ENCODE measurements around the gene KRT38. TPM values are rescaled to one million over a fixed set of nuclear protein-coding genes. Genes with fewer than 3 reads are reported as not detected.

Gene KRT38
- total RNA-seq, 4 donors from 2014 or later = 1.6 to 21.6 (median 3.9) TPM; not detected in 1

DNA sequence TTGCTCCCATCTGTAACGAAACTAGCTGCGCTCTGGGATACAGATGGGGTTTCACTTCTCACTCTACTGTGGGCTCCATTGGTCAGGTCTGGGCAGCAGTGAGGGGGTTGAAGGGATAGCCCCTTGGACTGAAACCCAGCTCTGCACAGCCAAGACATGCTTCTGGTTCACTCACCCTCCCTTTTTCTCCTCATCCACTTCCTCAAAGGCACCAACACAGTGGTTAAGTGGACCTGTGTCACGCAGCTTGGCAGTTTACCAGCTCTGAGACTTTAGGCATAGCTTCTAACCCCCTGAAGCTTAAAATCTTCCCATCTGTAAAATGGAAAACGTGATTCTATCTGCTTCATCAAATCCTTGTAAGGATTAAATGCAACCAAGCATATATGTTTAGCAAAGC lies 11.5 kb upstream of the KRT38 start:
- H3K4me1 ChIP-seq = peaks cover 1% of the 10 kb centered on the region
- 60% methylated on average over 4 of the region's 4 CpGs for WGBS
- H3K9me3 ChIP-seq = no peaks in the 10 kb centered on the region
- TF ChIP-seq EP300 (IDR thresholded peaks at IDR 0.05) = no peak
- TF ChIP-seq POLR2AphosphoS5 (IDR thresholded peaks at IDR 0.05) = no peak
- TF ChIP-seq POLR2A (IDR thresholded peaks at IDR 0.05) = no peak
- TF ChIP-seq, protein P1, sequence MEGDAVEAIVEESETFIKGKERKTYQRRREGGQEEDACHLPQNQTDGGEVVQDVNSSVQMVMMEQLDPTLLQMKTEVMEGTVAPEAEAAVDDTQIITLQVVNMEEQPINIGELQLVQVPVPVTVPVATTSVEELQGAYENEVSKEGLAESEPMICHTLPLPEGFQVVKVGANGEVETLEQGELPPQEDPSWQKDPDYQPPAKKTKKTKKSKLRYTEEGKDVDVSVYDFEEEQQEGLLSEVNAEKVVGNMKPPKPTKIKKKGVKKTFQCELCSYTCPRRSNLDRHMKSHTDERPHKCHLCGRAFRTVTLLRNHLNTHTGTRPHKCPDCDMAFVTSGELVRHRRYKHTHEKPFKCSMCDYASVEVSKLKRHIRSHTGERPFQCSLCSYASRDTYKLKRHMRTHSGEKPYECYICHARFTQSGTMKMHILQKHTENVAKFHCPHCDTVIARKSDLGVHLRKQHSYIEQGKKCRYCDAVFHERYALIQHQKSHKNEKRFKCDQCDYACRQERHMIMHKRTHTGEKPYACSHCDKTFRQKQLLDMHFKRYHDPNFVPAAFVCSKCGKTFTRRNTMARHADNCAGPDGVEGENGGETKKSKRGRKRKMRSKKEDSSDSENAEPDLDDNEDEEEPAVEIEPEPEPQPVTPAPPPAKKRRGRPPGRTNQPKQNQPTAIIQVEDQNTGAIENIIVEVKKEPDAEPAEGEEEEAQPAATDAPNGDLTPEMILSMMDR (IDR thresholded peaks at IDR 0.05) = no peak
- no peak overlapping the region for H3K27ac ChIP-seq
- no peak for DNase-seq (ENCODE audit: low spot score in 2 of 2)
- H3K36me3 ChIP-seq = no peaks in the 10 kb centered on the region
- H3K4me3 ChIP-seq = no peak overlapping the region
- no peaks in the 10 kb centered on the region for H3K27me3 ChIP-seq

DNA sequence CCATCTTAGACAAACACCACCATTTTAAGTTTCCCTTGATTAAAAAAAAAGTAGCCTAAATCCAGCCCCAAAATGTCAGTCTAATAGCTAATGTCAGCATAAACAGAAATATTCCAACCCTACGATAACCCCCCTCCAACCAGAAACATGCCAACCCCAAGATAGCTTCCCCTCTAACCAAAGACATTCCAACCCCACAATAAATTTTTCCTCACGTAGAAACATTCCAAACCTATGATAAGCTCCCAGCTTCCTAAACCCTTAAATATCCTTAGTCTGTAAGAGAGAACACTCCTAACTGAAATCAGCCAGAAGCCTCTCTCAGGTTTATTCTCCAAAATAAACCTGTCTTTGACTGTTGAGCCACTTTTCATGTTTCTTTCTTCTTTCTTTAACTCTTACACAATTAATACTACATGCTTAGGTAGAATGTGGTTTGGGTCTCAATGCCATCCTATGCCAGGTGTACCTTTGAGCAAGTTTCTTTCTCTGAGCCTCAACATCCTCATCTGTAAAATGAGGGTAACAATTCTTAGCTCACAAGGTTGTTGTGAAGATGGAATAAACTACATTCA lies 10.5 kb upstream of the KRT38 start:
- Histone ChIP-seq H3K27ac (no peak overlapping the region), H3K4me1 (no peaks in the 10 kb centered on the region), H3K36me3 (no peaks in the 10 kb centered on the region), H3K9me3 (no peaks in the 10 kb centered on the region), H3K27me3 (no peaks in the 10 kb centered on the region), H3K4me3 (no peak overlapping the region)
- 68% methylated on average over 2 of the region's 2 CpGs for whole genome bisulfite sequencing
- DNase-seq (ENCODE audit: low spot score in 2 of 2) = no peak
- TF ChIP-seq, protein P1 (IDR thresholded peaks at IDR 0.05) = no peak
- no peak for TF ChIP-seq POLR2AphosphoS5 (IDR thresholded peaks at IDR 0.05)
- TF ChIP-seq EP300 (IDR thresholded peaks at IDR 0.05) = no peak
- no peak for TF ChIP-seq POLR2A (IDR thresholded peaks at IDR 0.05)

- 74% methylated on average over 4 of the region's 6 CpGs for WGBS
- TF ChIP-seq POLR2AphosphoS5 (IDR thresholded peaks at IDR 0.05) = no peak
- TF ChIP-seq, protein P1 (IDR thresholded peaks at IDR 0.05) = no peak
- no peak for TF ChIP-seq POLR2A (IDR thresholded peaks at IDR 0.05)
- TF ChIP-seq EP300 (IDR thresholded peaks at IDR 0.05) = no peak
- Histone ChIP-seq H3K4me1 (no peaks in the 10 kb centered on the region), H3K36me3 (no peaks in the 10 kb centered on the region), H3K9me3 (no peaks in the 10 kb centered on the region), H3K4me3 (no peak overlapping the region), H3K27ac (no peak overlapping the region), H3K27me3 (peaks cover 8% of the 10 kb centered on the region)
- no peak for DNase-seq (ENCODE audit: low spot score in 2 of 2)
Observed at GRCh38 chr17:41449008-41449407, 8.2 kb upstream of the KRT38 start.

- Histone ChIP-seq H3K27ac (no peak overlapping the region), H3K4me3 (no peak overlapping the region), H3K36me3 (no peaks in the 10 kb centered on the region), H3K9me3 (no peaks in the 10 kb centered on the region), H3K27me3 (peaks cover 8% of the 10 kb centered on the region), H3K4me1 (no peaks in the 10 kb centered on the region)
- TF ChIP-seq POLR2A (IDR thresholded peaks at IDR 0.05) (no peak), POLR2AphosphoS5 (IDR thresholded peaks at IDR 0.05) (no peak), EP300 (IDR thresholded peaks at IDR 0.05) (no peak)
- TF ChIP-seq, protein P1 (IDR thresholded peaks at IDR 0.05) = no peak
- WGBS = 64% methylated on average over 2 of the region's 2 CpGs
- DNase-seq (ENCODE audit: low spot score in 2 of 2) = no peak
Observed at GRCh38 chr17:41448506-41448905, 7.7 kb upstream of the KRT38 start.

DNA sequence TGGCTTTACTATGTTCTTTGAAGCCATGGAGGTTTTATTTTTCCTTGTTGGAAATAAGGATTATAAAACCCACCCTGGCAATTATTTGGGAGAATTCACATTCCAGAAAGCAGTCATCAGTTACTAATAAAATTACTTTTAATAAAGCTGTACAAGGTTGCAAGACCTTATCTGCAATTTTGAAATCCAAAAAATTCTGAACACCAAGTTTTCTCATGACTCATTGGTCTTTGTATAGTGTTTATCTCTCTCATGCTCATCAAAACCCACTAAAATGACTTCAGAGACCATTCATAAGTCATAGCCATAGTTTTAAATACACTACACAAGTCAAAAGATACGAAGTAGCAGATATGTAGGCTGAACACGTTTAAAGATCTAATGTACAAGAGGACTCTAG lies 6.0 kb upstream of the KRT38 start:
- DNase-seq (ENCODE audit: low spot score in 2 of 2) = no peak
- Histone ChIP-seq H3K4me1 (no peaks in the 10 kb centered on the region), H3K27me3 (peaks cover 8% of the 10 kb centered on the region), H3K9me3 (no peaks in the 10 kb centered on the region), H3K4me3 (no peak overlapping the region), H3K27ac (no peak overlapping the region), H3K36me3 (no peaks in the 10 kb centered on the region)
- TF ChIP-seq POLR2A (IDR thresholded peaks at IDR 0.05) (no peak), EP300 (IDR thresholded peaks at IDR 0.05) (no peak), POLR2AphosphoS5 (IDR thresholded peaks at IDR 0.05) (no peak)
- TF ChIP-seq, protein P1 (IDR thresholded peaks at IDR 0.05) = no peak
- WGBS = 44% methylated on average over 2 of the region's 2 CpGs
